HEK293 (cell line): ENCODE measurements around the gene EZH1.
A peak's percentile ranks its signal among the peaks of the same experiment; 100 is the strongest.

Experiments
- CTCF ChIA-PET: fragments of 350-600 bp; formaldehyde crosslinking; extraction: SDS; loops from one replicate; lab custom pipeline; 2021; ENCODE audit warnings: antibody characterized with exemption; lab: Yijun Ruan, JAX
- POLR2A ChIA-PET: fragments of 300-600 bp; formaldehyde crosslinking; extraction: SDS; loops from one replicate; lab custom pipeline; 2020; ENCODE audit warnings: antibody characterized with exemption, inconsistent platforms; lab: Yijun Ruan, JAX
- H3K27ac ChIP-seq: fragments of 200-500 bp; sonication (Bioruptor generic); 2 replicates; pipeline ENCODE4 v1.5.1; 2014; ENCODE audit warnings: low read depth, low read length, control low read depth, inconsistent platforms; ENCODE audit errors: extremely low read depth
- H3K36me3 ChIP-seq, 2 experiments: fragments of 200-500 bp in 1 of 2; sonication (Bioruptor generic) in 1 of 2; 1 replicate in 1 of 2; 2 replicates in 1 of 2; pipeline ENCODE4 v1.5.1; 2014 to 2017; ENCODE audit warnings: inconsistent platforms in 2 of 2, low read length in 2 of 2; ENCODE audit not compliant: control insufficient read depth in 2 of 2, insufficient read depth in 1 of 2
- H3K4me1 ChIP-seq: fragments of 200-500 bp; sonication (Bioruptor generic); 2 replicates; pipeline ENCODE4 v1.5.1; 2014; ENCODE audit warnings: mild to moderate bottlenecking, low read length, inconsistent platforms; ENCODE audit not compliant: control insufficient read depth, insufficient read depth
- H3K4me3 ChIP-seq: 2 replicates; pipeline ENCODE4 v1.5.1; 2011; ENCODE audit warnings: low read depth, mild to moderate bottlenecking, control low read depth, low read length, moderate library complexity
- H3K9me3 ChIP-seq: fragments of 200-500 bp; sonication (Bioruptor generic); 2 replicates; pipeline ENCODE4 v1.5.1; 2014; ENCODE audit warnings: low read depth, low read length, inconsistent platforms; ENCODE audit not compliant: control insufficient read depth, insufficient read depth
- GLIS1 ChIP-seq: fragments of 450-650 bp; formaldehyde crosslinking; IDR thresholded peaks from 2 replicates; pipeline ENCODE4 v1.5.1; 2016; ENCODE audit warnings: missing biosample characterization, missing genetic modification characterization
- GLIS2 ChIP-seq: fragments of 450-650 bp; formaldehyde crosslinking; IDR thresholded peaks from 2 replicates; pipeline ENCODE4 v1.5.1; 2016; ENCODE audit warnings: missing biosample characterization, missing genetic modification characterization
- IKZF3 ChIP-seq: fragments of 450-650 bp; IDR thresholded peaks from 2 replicates; pipeline ENCODE4 v1.5.0; 2018; ENCODE audit warnings: missing biosample characterization, mild to moderate bottlenecking, missing genetic modification characterization, moderate library complexity
- KLF10 ChIP-seq: fragments of 450-650 bp; IDR thresholded peaks from 2 replicates; pipeline ENCODE4 v1.5.1; 2018; ENCODE audit warnings: missing biosample characterization, mild to moderate bottlenecking, missing genetic modification characterization
- KLF16 ChIP-seq: fragments of 450-650 bp; formaldehyde crosslinking; IDR thresholded peaks from 2 replicates; pipeline ENCODE4 v1.5.1; 2017; ENCODE audit warnings: missing biosample characterization, missing genetic modification characterization
- SP7 ChIP-seq: fragments of 450-650 bp; formaldehyde crosslinking; IDR thresholded peaks from 2 replicates; pipeline ENCODE4 v1.5.1; 2016; ENCODE audit warnings: missing biosample characterization, missing genetic modification characterization
- ZBTB48 ChIP-seq: fragments of 450-650 bp; formaldehyde crosslinking; IDR thresholded peaks from 2 replicates; pipeline ENCODE4 v1.5.1; 2016; ENCODE audit warnings: missing biosample characterization, missing genetic modification characterization
- ZBTB7A ChIP-seq: fragments of 450-650 bp; formaldehyde crosslinking; IDR thresholded peaks from 2 replicates; pipeline ENCODE4 v1.5.1; 2016; ENCODE audit warnings: low read depth, missing biosample characterization, missing genetic modification characterization
- ZFHX2 ChIP-seq: fragments of 450-650 bp; formaldehyde crosslinking; conservative IDR thresholded peaks from 2 replicates; pipeline ENCODE4 v1.5.1; 2016; ENCODE audit warnings: missing biosample characterization, missing genetic modification characterization
- ZNF302 ChIP-seq: fragments of 450-650 bp; formaldehyde crosslinking; IDR thresholded peaks from 2 replicates; pipeline ENCODE4 v1.5.1; 2016; ENCODE audit warnings: missing biosample characterization, missing genetic modification characterization, low read depth
- ZNF324 ChIP-seq: fragments of 450-650 bp; formaldehyde crosslinking; IDR thresholded peaks from 2 replicates; pipeline ENCODE4 v1.5.1; 2016; ENCODE audit warnings: missing biosample characterization, missing genetic modification characterization
- ZNF404 ChIP-seq: fragments of 450-650 bp; formaldehyde crosslinking; IDR thresholded peaks from 2 replicates; pipeline ENCODE4 v1.5.1; 2017; ENCODE audit warnings: missing biosample characterization, missing genetic modification characterization
- ZNF416 ChIP-seq: fragments of 450-650 bp; formaldehyde crosslinking; IDR thresholded peaks from 2 replicates; pipeline ENCODE4 v1.5.1; 2016; ENCODE audit warnings: missing biosample characterization, missing genetic modification characterization
- ZNF701 ChIP-seq: fragments of 450-650 bp; formaldehyde crosslinking; IDR thresholded peaks from 2 replicates; pipeline ENCODE4 v1.5.1; 2016; ENCODE audit warnings: missing biosample characterization, missing genetic modification characterization
- ZNF707 ChIP-seq: fragments of 450-650 bp; formaldehyde crosslinking; IDR thresholded peaks from 2 replicates; pipeline ENCODE4 v1.5.1; 2016; ENCODE audit warnings: missing biosample characterization, missing genetic modification characterization
- ZNF785 ChIP-seq: fragments of 450-650 bp; formaldehyde crosslinking; IDR thresholded peaks from 2 replicates; pipeline ENCODE4 v1.5.1; 2016; ENCODE audit warnings: missing biosample characterization, missing genetic modification characterization
- ZSCAN16 ChIP-seq: fragments of 450-650 bp; formaldehyde crosslinking; IDR thresholded peaks from 2 replicates; pipeline ENCODE4 v1.5.1; 2016; ENCODE audit warnings: missing biosample characterization, missing genetic modification characterization
- TF ChIP-seq, protein P1 (sequence below): fragments of 450-650 bp; formaldehyde crosslinking; IDR thresholded peaks from 2 replicates; pipeline ENCODE4 v1.5.1; 2016; ENCODE audit warnings: missing biosample characterization, missing genetic modification characterization, low read depth
- TF ChIP-seq, protein P2 (sequence below): fragments of 450-650 bp; formaldehyde crosslinking; IDR thresholded peaks from 2 replicates; pipeline ENCODE4 v1.5.1; 2016; ENCODE audit warnings: missing biosample characterization, missing genetic modification characterization
- TF ChIP-seq, protein P3 (sequence below): fragments of 450-650 bp; formaldehyde crosslinking; IDR thresholded peaks from 2 replicates; pipeline ENCODE4 v1.5.1; 2016; ENCODE audit warnings: missing biosample characterization, missing genetic modification characterization, borderline replicate concordance
- TF ChIP-seq, protein P4 (sequence below): fragments of 450-650 bp; formaldehyde crosslinking; IDR thresholded peaks from 2 replicates; pipeline ENCODE4 v1.5.1; 2016; ENCODE audit warnings: missing biosample characterization, missing genetic modification characterization
- TF ChIP-seq, protein P5 (sequence below): fragments of 450-650 bp; formaldehyde crosslinking; IDR thresholded peaks from 2 replicates; pipeline ENCODE4 v1.5.1; 2016; ENCODE audit warnings: missing biosample characterization, missing genetic modification characterization
- TF ChIP-seq, protein P6 (sequence below): fragments of 450-650 bp; formaldehyde crosslinking; IDR thresholded peaks from 2 replicates; pipeline ENCODE4 v1.5.1; 2016; ENCODE audit warnings: missing biosample characterization, missing genetic modification characterization, borderline replicate concordance
- TF ChIP-seq, protein P7 (sequence below): fragments of 450-650 bp; formaldehyde crosslinking; IDR thresholded peaks from 2 replicates; pipeline ENCODE4 v1.5.1; 2017; ENCODE audit warnings: missing biosample characterization, missing genetic modification characterization

Gene EZH1

DNA sequence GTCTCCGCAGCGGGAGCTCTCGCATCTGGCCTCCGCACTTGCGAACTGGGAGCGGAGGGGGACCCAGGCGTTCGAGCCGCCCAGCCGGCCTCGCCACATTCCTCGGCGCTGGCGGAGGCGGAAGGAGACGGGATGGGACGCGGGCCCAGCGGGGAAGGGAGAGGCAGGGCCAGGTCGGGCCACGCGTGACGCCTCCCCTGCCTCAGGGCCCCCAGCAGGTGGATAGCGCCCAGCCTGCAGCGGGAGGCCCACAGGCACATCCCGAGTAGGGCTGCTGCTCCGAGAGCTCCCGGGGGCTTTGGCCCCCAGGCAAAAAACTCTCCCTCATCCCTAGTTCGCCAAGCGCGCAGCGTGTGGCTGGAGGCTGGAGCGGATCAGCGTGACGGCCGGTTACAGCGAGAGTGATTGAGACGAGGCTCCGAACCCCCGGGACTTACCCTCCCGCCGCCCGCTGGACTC, 68.8 kb downstream of the EZH1 start (continued):
- 0 out of 2 replicates have a peak, but pooled peaks have one; percentile 12 for TF ChIP-seq KLF10 (tag by site-specific recombination)
- TF ChIP-seq SP7 (tag by site-specific recombination) = 0 out of 2 replicates have a peak, but pooled peaks have one; percentile 6
- TF ChIP-seq IKZF3 = peak; percentile 66; the same call in 1 of the 2 replicates
- 0 out of 2 replicates have a peak, but pooled peaks have one; percentile 38 for TF ChIP-seq ZSCAN16 (tag by site-specific recombination)
- TF ChIP-seq, all 188 proteins: peak for 17

DNA sequence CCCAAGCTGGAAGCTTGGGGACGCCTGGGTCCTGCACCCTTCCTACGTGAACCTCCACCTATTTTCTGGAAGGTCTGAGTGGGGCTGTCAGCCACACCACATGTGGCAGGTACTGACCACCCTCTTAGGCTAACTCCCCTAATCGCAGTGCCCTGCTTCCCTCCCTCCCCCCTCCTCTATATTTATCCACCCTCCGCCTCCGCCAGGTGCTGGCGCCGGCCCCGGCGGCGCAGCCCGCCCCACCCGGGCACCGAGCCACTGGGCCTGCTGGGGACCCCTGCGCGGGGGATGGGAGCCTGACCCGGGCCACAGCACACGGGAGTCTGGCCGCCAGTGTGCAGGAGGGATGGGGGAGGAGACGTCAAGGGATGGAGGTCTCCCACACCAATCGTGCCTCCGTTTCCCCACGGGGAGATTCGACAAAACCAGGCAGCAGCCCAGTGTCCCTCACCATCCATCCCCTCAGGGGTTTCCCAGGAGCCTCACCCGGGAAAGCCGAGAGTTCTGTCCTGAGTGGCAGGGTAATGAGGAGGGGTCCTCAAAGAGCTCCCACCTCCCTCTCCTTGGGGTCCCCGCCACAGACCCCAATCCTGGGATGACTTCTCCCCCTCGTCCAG, 69.4 kb downstream of the EZH1 start:
- POLR2A ChIA-PET = interaction anchor here (1.1 to 6.1 kb wide), 8 partner anchors 8 to 158 kb away, joined by 3 to 56 read pairs (median 14); partner anchors contain the start of genes PSMC3IP, RETREG3, TUBG1 and TUBG2
- CTCF ChIA-PET = interaction anchor here (0.6 to 3.3 kb wide), 5 partner anchors 12 to 97 kb away, joined by 3 to 22 read pairs (median 6); partner anchors contain the start of gene PSMC3IP
- Histone ChIP-seq H3K9me3 (no peaks in the 10 kb centered on the region), H3K4me3 (peak overlapping the region; percentile 82), H3K36me3 (peaks cover 0 to 33% of the 10 kb centered on the region in 2 experiments; a peak in 1 of 3 replicates), H3K27ac (peak overlapping the region; percentile 82; the same call in 1 of the 2 replicates), H3K4me1 (peaks cover 18% of the 10 kb centered on the region)
- TF ChIP-seq ZNF302 (no peak), KLF16 (tag by site-specific recombination) (no peak), ZBTB48 (tag by site-specific recombination) (no peak), ZFHX2 (peak; percentile 48; the same call in 1 of the 2 replicates), ZNF404 (tag by site-specific recombination) (no peak), GLIS2 (peak; percentile 41), ZNF785 (tag by site-specific recombination) (no peak), ZNF416 (tag by site-specific recombination) (no peak), ZNF707 (tag by site-specific recombination) (no peak), GLIS1 (peak; percentile 69), ZNF701 (tag by site-specific recombination) (no peak), ZNF324 (no peak), ZBTB7A (no peak)
- TF ChIP-seq, protein P1, sequence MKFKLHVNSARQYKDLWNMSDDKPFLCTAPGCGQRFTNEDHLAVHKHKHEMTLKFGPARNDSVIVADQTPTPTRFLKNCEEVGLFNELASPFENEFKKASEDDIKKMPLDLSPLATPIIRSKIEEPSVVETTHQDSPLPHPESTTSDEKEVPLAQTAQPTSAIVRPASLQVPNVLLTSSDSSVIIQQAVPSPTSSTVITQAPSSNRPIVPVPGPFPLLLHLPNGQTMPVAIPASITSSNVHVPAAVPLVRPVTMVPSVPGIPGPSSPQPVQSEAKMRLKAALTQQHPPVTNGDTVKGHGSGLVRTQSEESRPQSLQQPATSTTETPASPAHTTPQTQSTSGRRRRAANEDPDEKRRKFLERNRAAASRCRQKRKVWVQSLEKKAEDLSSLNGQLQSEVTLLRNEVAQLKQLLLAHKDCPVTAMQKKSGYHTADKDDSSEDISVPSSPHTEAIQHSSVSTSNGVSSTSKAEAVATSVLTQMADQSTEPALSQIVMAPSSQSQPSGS (tag by site-specific recombination) = no peak
- TF ChIP-seq, protein P2, sequence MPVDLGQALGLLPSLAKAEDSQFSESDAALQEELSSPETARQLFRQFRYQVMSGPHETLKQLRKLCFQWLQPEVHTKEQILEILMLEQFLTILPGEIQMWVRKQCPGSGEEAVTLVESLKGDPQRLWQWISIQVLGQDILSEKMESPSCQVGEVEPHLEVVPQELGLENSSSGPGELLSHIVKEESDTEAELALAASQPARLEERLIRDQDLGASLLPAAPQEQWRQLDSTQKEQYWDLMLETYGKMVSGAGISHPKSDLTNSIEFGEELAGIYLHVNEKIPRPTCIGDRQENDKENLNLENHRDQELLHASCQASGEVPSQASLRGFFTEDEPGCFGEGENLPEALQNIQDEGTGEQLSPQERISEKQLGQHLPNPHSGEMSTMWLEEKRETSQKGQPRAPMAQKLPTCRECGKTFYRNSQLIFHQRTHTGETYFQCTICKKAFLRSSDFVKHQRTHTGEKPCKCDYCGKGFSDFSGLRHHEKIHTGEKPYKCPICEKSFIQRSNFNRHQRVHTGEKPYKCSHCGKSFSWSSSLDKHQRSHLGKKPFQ (tag by site-specific recombination) = no peak
- TF ChIP-seq, protein P3, sequence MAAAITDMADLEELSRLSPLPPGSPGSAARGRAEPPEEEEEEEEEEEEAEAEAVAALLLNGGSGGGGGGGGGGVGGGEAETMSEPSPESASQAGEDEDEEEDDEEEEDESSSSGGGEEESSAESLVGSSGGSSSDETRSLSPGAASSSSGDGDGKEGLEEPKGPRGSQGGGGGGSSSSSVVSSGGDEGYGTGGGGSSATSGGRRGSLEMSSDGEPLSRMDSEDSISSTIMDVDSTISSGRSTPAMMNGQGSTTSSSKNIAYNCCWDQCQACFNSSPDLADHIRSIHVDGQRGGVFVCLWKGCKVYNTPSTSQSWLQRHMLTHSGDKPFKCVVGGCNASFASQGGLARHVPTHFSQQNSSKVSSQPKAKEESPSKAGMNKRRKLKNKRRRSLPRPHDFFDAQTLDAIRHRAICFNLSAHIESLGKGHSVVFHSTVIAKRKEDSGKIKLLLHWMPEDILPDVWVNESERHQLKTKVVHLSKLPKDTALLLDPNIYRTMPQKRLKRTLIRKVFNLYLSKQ (tag by site-specific recombination) = no peak
- TF ChIP-seq, protein P4, sequence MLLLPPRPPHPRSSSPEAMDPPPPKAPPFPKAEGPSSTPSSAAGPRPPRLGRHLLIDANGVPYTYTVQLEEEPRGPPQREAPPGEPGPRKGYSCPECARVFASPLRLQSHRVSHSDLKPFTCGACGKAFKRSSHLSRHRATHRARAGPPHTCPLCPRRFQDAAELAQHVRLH (tag by site-specific recombination) = no peak
- TF ChIP-seq, protein P5, sequence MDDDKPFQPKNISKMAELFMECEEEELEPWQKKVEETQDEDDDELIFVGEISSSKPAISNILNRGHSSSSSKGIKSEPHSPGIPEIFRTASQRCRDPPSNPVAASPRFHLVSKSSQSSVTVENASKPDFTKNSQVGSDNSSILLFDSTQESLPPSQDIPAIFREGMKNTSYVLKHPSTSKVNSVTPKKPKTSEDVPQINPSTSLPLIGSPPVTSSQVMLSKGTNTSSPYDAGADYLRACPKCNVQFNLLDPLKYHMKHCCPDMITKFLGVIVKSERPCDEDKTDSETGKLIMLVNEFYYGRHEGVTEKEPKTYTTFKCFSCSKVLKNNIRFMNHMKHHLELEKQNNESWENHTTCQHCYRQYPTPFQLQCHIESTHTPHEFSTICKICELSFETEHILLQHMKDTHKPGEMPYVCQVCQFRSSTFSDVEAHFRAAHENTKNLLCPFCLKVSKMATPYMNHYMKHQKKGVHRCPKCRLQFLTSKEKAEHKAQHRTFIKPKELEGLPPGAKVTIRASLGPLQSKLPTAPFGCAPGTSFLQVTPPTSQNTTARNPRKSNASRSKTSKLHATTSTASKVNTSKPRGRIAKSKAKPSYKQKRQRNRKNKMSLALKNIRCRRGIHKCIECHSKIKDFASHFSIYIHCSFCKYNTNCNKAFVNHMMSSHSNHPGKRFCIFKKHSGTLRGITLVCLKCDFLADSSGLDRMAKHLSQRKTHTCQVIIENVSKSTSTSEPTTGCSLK (tag by site-specific recombination) = no peak
- TF ChIP-seq, protein P6, sequence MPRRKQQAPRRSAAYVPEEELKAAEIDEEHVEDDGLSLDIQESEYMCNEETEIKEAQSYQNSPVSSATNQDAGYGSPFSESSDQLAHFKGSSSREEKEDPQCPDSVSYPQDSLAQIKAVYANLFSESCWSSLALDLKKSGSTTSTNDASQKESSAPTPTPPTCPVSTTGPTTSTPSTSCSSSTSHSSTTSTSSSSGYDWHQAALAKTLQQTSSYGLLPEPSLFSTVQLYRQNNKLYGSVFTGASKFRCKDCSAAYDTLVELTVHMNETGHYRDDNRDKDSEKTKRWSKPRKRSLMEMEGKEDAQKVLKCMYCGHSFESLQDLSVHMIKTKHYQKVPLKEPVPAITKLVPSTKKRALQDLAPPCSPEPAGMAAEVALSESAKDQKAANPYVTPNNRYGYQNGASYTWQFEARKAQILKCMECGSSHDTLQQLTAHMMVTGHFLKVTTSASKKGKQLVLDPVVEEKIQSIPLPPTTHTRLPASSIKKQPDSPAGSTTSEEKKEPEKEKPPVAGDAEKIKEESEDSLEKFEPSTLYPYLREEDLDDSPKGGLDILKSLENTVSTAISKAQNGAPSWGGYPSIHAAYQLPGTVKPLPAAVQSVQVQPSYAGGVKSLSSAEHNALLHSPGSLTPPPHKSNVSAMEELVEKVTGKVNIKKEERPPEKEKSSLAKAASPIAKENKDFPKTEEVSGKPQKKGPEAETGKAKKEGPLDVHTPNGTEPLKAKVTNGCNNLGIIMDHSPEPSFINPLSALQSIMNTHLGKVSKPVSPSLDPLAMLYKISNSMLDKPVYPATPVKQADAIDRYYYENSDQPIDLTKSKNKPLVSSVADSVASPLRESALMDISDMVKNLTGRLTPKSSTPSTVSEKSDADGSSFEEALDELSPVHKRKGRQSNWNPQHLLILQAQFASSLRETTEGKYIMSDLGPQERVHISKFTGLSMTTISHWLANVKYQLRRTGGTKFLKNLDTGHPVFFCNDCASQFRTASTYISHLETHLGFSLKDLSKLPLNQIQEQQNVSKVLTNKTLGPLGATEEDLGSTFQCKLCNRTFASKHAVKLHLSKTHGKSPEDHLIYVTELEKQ (tag by site-specific recombination) = no peak
- TF ChIP-seq, protein P7, sequence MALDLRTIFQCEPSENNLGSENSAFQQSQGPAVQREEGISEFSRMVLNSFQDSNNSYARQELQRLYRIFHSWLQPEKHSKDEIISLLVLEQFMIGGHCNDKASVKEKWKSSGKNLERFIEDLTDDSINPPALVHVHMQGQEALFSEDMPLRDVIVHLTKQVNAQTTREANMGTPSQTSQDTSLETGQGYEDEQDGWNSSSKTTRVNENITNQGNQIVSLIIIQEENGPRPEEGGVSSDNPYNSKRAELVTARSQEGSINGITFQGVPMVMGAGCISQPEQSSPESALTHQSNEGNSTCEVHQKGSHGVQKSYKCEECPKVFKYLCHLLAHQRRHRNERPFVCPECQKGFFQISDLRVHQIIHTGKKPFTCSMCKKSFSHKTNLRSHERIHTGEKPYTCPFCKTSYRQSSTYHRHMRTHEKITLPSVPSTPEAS (tag by site-specific recombination) = no peak
